K562 (cell line): Measurements from ENCODE around the gene CCPG1. TPM values are rescaled to one million over a fixed set of nuclear protein-coding genes. Genes with fewer than 3 reads are reported as not detected.

Experiments used
- BCL6 ChIP-seq: fragments of 250-450 bp; sonication (Bioruptor Pico); IDR thresholded peaks from 2 replicates; pipeline ENCODE4 v1.4.0; 2020
- CBFB ChIP-seq: sonication (generic); formaldehyde crosslinking; IDR thresholded peaks from 2 replicates; pipeline ENCODE4 v1.4.0; 2020; ENCODE audit warnings: mild to moderate bottlenecking, missing genetic modification reagents
- DDX20 ChIP-seq: fragments of 450-650 bp; IDR thresholded peaks from 2 replicates; pipeline ENCODE4 v1.6.1; 2016; ENCODE audit warnings: missing genetic modification characterization, low read depth, mild to moderate bottlenecking, missing compliant biosample characterization, moderate library complexity
- ELK3 ChIP-seq: fragments of 450-650 bp; formaldehyde crosslinking; IDR thresholded peaks from 2 replicates; pipeline ENCODE4 v1.4.0; 2020; ENCODE audit warnings: mild to moderate bottlenecking
- ILK ChIP-seq: fragments of 450-650 bp; IDR thresholded peaks from 2 replicates; pipeline ENCODE4 v1.6.1; 2016; ENCODE audit warnings: missing genetic modification characterization, low read depth, mild to moderate bottlenecking, missing compliant biosample characterization, moderate library complexity, borderline replicate concordance
- JUNB ChIP-seq: fragments of 450-650 bp; formaldehyde crosslinking; conservative IDR thresholded peaks from 2 replicates; pipeline ENCODE4 v1.4.0; 2020; ENCODE audit warnings: mild to moderate bottlenecking
- MLLT1 ChIP-seq, 2 experiments: fragments of 450-650 bp; IDR thresholded peaks; 2 replicates each; pipeline ENCODE4 v1.6.1; 2016
- MTF1 ChIP-seq: fragments of 250-450 bp; sonication (Bioruptor Pico); IDR thresholded peaks from 2 replicates; pipeline ENCODE4 v1.9.0; 2021; ENCODE audit warnings: moderate library complexity, mild to moderate bottlenecking, inconsistent platforms, borderline replicate concordance
- PCBP2 ChIP-seq: fragments of 200-400 bp; formaldehyde crosslinking; IDR thresholded peaks from 2 replicates; pipeline ENCODE4 v1.6.1; 2018; ENCODE audit warnings: low read length, low read depth, mild to moderate bottlenecking, moderate library complexity; ENCODE audit not compliant: poor library complexity, severe bottlenecking
- POLR2A ChIP-seq: fragments of 450-650 bp; conservative IDR thresholded peaks from 2 replicates; pipeline ENCODE4 v1.6.1; 2016
- POLR3G ChIP-seq: IDR thresholded peaks from 2 replicates; pipeline ENCODE4 v1.6.1; 2011; ENCODE audit not compliant: insufficient read length, insufficient replicate concordance; ENCODE audit errors: extremely low read depth
- SIN3A ChIP-seq, 2 experiments: fragments of 150-350 bp in 1 of 2; IDR thresholded peaks; 2 replicates each; pipeline ENCODE4 v1.6.1; 2011 to 2016; ENCODE audit warnings: borderline replicate concordance in 2 of 2, low read depth in 2 of 2, low read length in 2 of 2, mild to moderate bottlenecking in 2 of 2, moderate library complexity in 2 of 2; ENCODE audit not compliant: control insufficient read depth in 1 of 2
- STAT5B ChIP-seq: fragments of 250-450 bp; sonication (Bioruptor Pico); IDR thresholded peaks from 2 replicates; pipeline ENCODE4 v1.8.0; 2021; ENCODE audit warnings: mild to moderate bottlenecking, inconsistent platforms
- TCFL5 ChIP-seq: fragments of 250-450 bp; sonication (Bioruptor Pico); conservative IDR thresholded peaks from 2 replicates; pipeline ENCODE4 v1.6.1; 2021; ENCODE audit warnings: mild to moderate bottlenecking, moderate library complexity, matching md5 sums
- TFAM ChIP-seq: fragments of 250-450 bp; sonication (Bioruptor Pico); conservative IDR thresholded peaks from 2 replicates; pipeline ENCODE4 v1.5.0; 2021; ENCODE audit warnings: mild to moderate bottlenecking, moderate library complexity
- TSC22D4 ChIP-seq: fragments of 450-650 bp; IDR thresholded peaks from 2 replicates; pipeline ENCODE4 v1.6.1; 2016; ENCODE audit warnings: missing genetic modification characterization, missing biosample characterization, control low read depth
- ZNF175 ChIP-seq: fragments of 200-800 bp; sonication (Bioruptor generic); IDR thresholded peaks from 2 replicates; pipeline ENCODE4 v1.6.1; 2016; ENCODE audit warnings: low read depth, mild to moderate bottlenecking, missing genetic modification characterization, missing compliant biosample characterization
- ZNF184 ChIP-seq: sonication (generic); formaldehyde crosslinking; IDR thresholded peaks from 2 replicates; pipeline ENCODE4 v1.5.0; 2020; ENCODE audit warnings: missing genetic modification reagents
- ZNF274 ChIP-seq: IDR thresholded peaks from 2 replicates; pipeline ENCODE4 v1.6.1; 2011; ENCODE audit warnings: low read depth, mild to moderate bottlenecking, low read length, moderate library complexity, borderline replicate concordance
- ZNF277 ChIP-seq: fragments of 250-450 bp; sonication (Bioruptor Pico); IDR thresholded peaks from 2 replicates; pipeline ENCODE4 v1.8.0; 2022; ENCODE audit warnings: inconsistent platforms, mild to moderate bottlenecking, moderate library complexity, borderline replicate concordance
- ZNF592 ChIP-seq: fragments of 450-650 bp; IDR thresholded peaks from 2 replicates; pipeline ENCODE4 v1.6.1; 2017; ENCODE audit warnings: antibody characterized with exemption, mild to moderate bottlenecking
- polyA plus RNA-seq, 8 experiments: library from polyadenylated mRNA; depleted of rRNA in 4 of 8; stranded (reverse) in 5 of 8; unstranded in 3 of 8; fragments of >200 nt; fragmentation: Nextera tagmentation in 2 of 8; fragmentation: Illumina TruSeq in 1 of 8; extraction: Ambion mirVana in 2 of 8; extraction: Trizol in 1 of 8; gene quantifications; 2 replicates each; pipeline versions ENCODE4 v1.2.1 to v1.2.3, GENCODE V29; 2011 to 2014; ENCODE audit warnings: inconsistent platforms in 1 of 8, missing spikeins in 1 of 8
- total RNA-seq, 7 experiments: library from RNA; depleted of rRNA in 6 of 7; stranded (reverse); fragments of >200 nt in 6 of 7; fragmentation: Illumina TruSeq in 2 of 7; extraction: Trizol in 2 of 7; gene quantifications; 2 replicates each; pipeline versions ENCODE4 v1.2.1 to v1.2.3, GENCODE V29; 2011 to 2021; ENCODE audit warnings: low replicate concordance in 1 of 7

Gene CCPG1
- total and polyA plus RNA-seq, 9 of the 15 experiments (the other 6 are each of a cell fraction or from before 2014, with no cell fraction given) = 33.0 to 54.9 (median 41.1) TPM

GRCh38 chr15:55401786-55402246 is 6.3 kb downstream of the CCPG1 start (continued):
- TF ChIP-seq MLLT1 (IDR thresholded peaks at IDR 0.05) = 0 out of 4 replicates have a peak, but pooled peaks of 1 of the 2 experiments have one; percentile 43
- TF ChIP-seq TSC22D4 = no peak
- TF ChIP-seq ZNF277 (CRISPR knock-in tag) = no peak
- TF ChIP-seq DDX20 = peak; percentile 88
- peak; percentile 97 for TF ChIP-seq ZNF175
- no peak for TF ChIP-seq ZNF184 (CRISPR knock-in tag)
- no peak for TF ChIP-seq POLR2A
- TF ChIP-seq PCBP2 = no peak
- TF ChIP-seq ZNF592 = peak; percentile 94
- no peak for TF ChIP-seq POLR3G
- TF ChIP-seq ILK = 0 out of 2 replicates have a peak, but pooled peaks have one; percentile 39
- no peak for TF ChIP-seq JUNB
- no peak for TF ChIP-seq STAT5B (CRISPR knock-in tag)
- TF ChIP-seq TCFL5 (CRISPR knock-in tag) = peak; percentile 87; the same call in 1 of the 2 replicates
- no peak for TF ChIP-seq ZNF274
- TF ChIP-seq TFAM (CRISPR knock-in tag) = no peak
- TF ChIP-seq SIN3A (IDR thresholded peaks at IDR 0.05; ENCODE audit: borderline replicate concordance in 2 of 2, control insufficient read depth in 1 of 2, low read depth in 2 of 2, low read length in 2 of 2) = no peak
- TF ChIP-seq ELK3 (CRISPR knock-in tag) = 0 out of 2 replicates have a peak, but pooled peaks have one; percentile 80
- TF ChIP-seq MTF1 (CRISPR knock-in tag) = no peak
- TF ChIP-seq BCL6 = 0 out of 2 replicates have a peak, but pooled peaks have one; percentile 43
- no peak for TF ChIP-seq CBFB (CRISPR knock-in tag)
